ENCODE data around the gene SOWAHD.

- TF ChIP-seq CTCF (IDR thresholded peaks at IDR 0.05) (no peak), POLR2A (IDR thresholded peaks at IDR 0.05) (no peak)
Observed at GRCh38 chrX:119726900-119727555, 31.4 kb upstream of the SOWAHD start.
